Gastrocnemius medialis (tissue), 4 donors: ENCODE results near the gene NOVA2. TPM values are rescaled to one million over a fixed set of nuclear protein-coding genes. Genes with fewer than 3 reads are reported as not detected.

Source experiments
- ATAC-seq, 2 donors: fragments of 150-250 bp; one replicate each; pipeline ENCODE4 v1.9.1; 2016
- DNase-seq, 2 donors: peaks; one replicate each; pipeline ENCODE4 v3.0.0-alpha.2; 2019
- H3K27ac ChIP-seq, 4 donors: fragments of 200-600 bp; sonication (generic); 1 replicate in 1 of 4; 2 replicates in 3 of 4; pipeline ENCODE4 v1.5.1; 2016 to 2018; ENCODE audit warnings: mild to moderate bottlenecking in 2 of 4, moderate library complexity in 1 of 4
- H3K27me3 ChIP-seq, 3 donors: fragments of 200-600 bp; sonication (generic) in 2 of 3; 1 replicate in 1 of 3; 2 replicates in 2 of 3; pipeline versions ENCODE4 v1.5.1 to v1.6.0; 2016 to 2019; ENCODE audit warnings: mild to moderate bottlenecking in 1 of 3, moderate library complexity in 1 of 3
- H3K36me3 ChIP-seq, 2 donors: fragments of 200-600 bp; sonication (generic) in 1 of 2; one replicate each; pipeline ENCODE4 v1.5.1; 2017 to 2018
- H3K4me1 ChIP-seq, 2 donors: fragments of 200-600 bp; sonication (generic) in 1 of 2; one replicate each; pipeline ENCODE4 v1.5.1; 2016 to 2017; ENCODE audit warnings: mild to moderate bottlenecking in 2 of 2
- H3K4me3 ChIP-seq, 4 donors: fragments of 200-600 bp; sonication (generic) in 3 of 4; 1 replicate in 1 of 4; 2 replicates in 3 of 4; pipeline ENCODE4 v1.5.1; 2016 to 2019; ENCODE audit warnings: mild to moderate bottlenecking in 2 of 4
- H3K9me3 ChIP-seq, 3 donors: fragments of 200-600 bp; sonication (generic) in 2 of 3; 1 replicate in 1 of 3; 2 replicates in 2 of 3; pipeline ENCODE4 v1.5.1; 2016 to 2019
- CTCF ChIP-seq, 5 experiments: fragments of 450-650 bp in 3 of 5; fragments of 200-600 bp in 2 of 5; sonication (generic) in 2 of 5; IDR thresholded peaks in 4 of 5; conservative IDR thresholded peaks in 1 of 5; 1 replicate in 4 of 5; 2 replicates in 1 of 5; pipeline ENCODE4 v1.5.1; 2016 to 2019; ENCODE audit warnings: antibody characterized with exemption in 5 of 5, mild to moderate bottlenecking in 3 of 5, moderate library complexity in 3 of 5
- POLR2A ChIP-seq, 2 donors: fragments of 450-650 bp; IDR thresholded peaks; one replicate each; pipeline ENCODE4 v1.6.1; 2017; ENCODE audit warnings: antibody characterized with exemption in 2 of 2, mild to moderate bottlenecking in 2 of 2, moderate library complexity in 2 of 2
- in situ Hi-C, 4 donors: fragments of 200-750 bp; cut with MboI; loops; one replicate each; pipeline versions ENCODE4 v1.15.0 to v1.8.0; 2017; ENCODE audit warnings: low sequenced_read_pairs in 4 of 4
- intact Hi-C: fragments of 100-400 bp; cut with DNase I; formaldehyde crosslinking; loops from one replicate; pipeline ENCODE4 v1.15.1; 2023; ENCODE audit warnings: low total_unique reads
- total RNA-seq, 4 donors: library from RNA; depleted of rRNA; stranded (reverse); fragments of >200 nt; gene quantifications; one replicate each; pipeline versions ENCODE4 v1.1.0 to v1.2.3, GENCODE V29; 2016

The NOVA2 gene
- total RNA-seq, 4 donors from 2014 or later: 0.44 to 1.1 (median 0.49) TPM

GRCh38 chr19:45969676-45970075, 4.0 kb downstream of the NOVA2 start:
- DNase-seq (no peak), ATAC-seq (no peak)
- no peak overlapping the region for H3K4me3 ChIP-seq
- TF ChIP-seq POLR2A (IDR thresholded peaks at IDR 0.05) (no peak), CTCF (IDR thresholded peaks at IDR 0.05 in 4 of 5, conservative IDR thresholded peaks at IDR 0.05 in 1 of 5) (no peak)
- H3K27ac ChIP-seq: no peak overlapping the region
- peaks cover 44 to 46% (median 45%) of the 10 kb centered on the region in 3 donors for H3K27me3 ChIP-seq
- H3K36me3 ChIP-seq: no peaks in the 10 kb centered on the region
- H3K9me3 ChIP-seq: no peaks in the 10 kb centered on the region
- in situ Hi-C loops: no loop called here
- intact Hi-C loops: no loop called here
- peaks cover 0 to 3% of the 10 kb centered on the region in 2 donors for H3K4me1 ChIP-seq

GRCh38 chr19:45968626-45969025, 5.0 kb downstream of the NOVA2 start:
- ATAC-seq (no peak), DNase-seq (no peak)
- TF ChIP-seq POLR2A (IDR thresholded peaks at IDR 0.05) (no peak), CTCF (IDR thresholded peaks at IDR 0.05 in 4 of 5, conservative IDR thresholded peaks at IDR 0.05 in 1 of 5) (no peak)
- in situ Hi-C loops (no loop called here), intact Hi-C loops (no loop called here)
- H3K4me1 ChIP-seq: peaks cover 0 to 3% of the 10 kb centered on the region in 2 donors
- no peak overlapping the region for H3K27ac ChIP-seq
- no peak overlapping the region for H3K4me3 ChIP-seq
- H3K36me3 ChIP-seq: no peaks in the 10 kb centered on the region
- no peaks in the 10 kb centered on the region for H3K9me3 ChIP-seq
- H3K27me3 ChIP-seq: peaks cover 35 to 37% (median 37%) of the 10 kb centered on the region in 3 donors

- TF ChIP-seq POLR2A (IDR thresholded peaks at IDR 0.05) (no peak), CTCF (IDR thresholded peaks at IDR 0.05 in 4 of 5, conservative IDR thresholded peaks at IDR 0.05 in 1 of 5) (no peak)
- peaks cover 26 to 30% (median 29%) of the 10 kb centered on the region in 3 donors for H3K27me3 ChIP-seq
- no peak for DNase-seq
- no peak for ATAC-seq
- no peaks in the 10 kb centered on the region for H3K36me3 ChIP-seq
- intact Hi-C loops: no loop called here
- no peak overlapping the region for H3K27ac ChIP-seq
- H3K9me3 ChIP-seq: no peaks in the 10 kb centered on the region
- H3K4me1 ChIP-seq: peaks cover 0 to 3% of the 10 kb centered on the region in 2 donors
- H3K4me3 ChIP-seq: no peak overlapping the region
- in situ Hi-C loops: no loop called here
These were observed 6.4 kb downstream of the NOVA2 start for GRCh38 chr19:45967246-45967645.

GRCh38 chr19:45962021-45962420, 11.6 kb downstream of the NOVA2 start:
- no peaks in the 10 kb centered on the region for H3K4me1 ChIP-seq
- H3K27ac ChIP-seq: no peak overlapping the region
- intact Hi-C loops: no loop called here
- no peak for DNase-seq
- in situ Hi-C loops: no loop called here
- TF ChIP-seq CTCF (IDR thresholded peaks at IDR 0.05 in 4 of 5, conservative IDR thresholded peaks at IDR 0.05 in 1 of 5): no peak
- no peak for TF ChIP-seq POLR2A (IDR thresholded peaks at IDR 0.05)
- H3K36me3 ChIP-seq: no peaks in the 10 kb centered on the region
- H3K9me3 ChIP-seq: no peaks in the 10 kb centered on the region
- ATAC-seq: no peak
- H3K27me3 ChIP-seq: peaks cover 8 to 14% (median 9%) of the 10 kb centered on the region in 3 donors
- no peak overlapping the region for H3K4me3 ChIP-seq
